Measurements from ENCODE around the gene LILRA6. TPM values are rescaled to one million over a fixed set of nuclear protein-coding genes. Genes with fewer than 3 reads are reported as not detected.

LILRA6 gene
- total RNA-seq, 1 donor from 2014 or later = 36.9 TPM

DNA sequence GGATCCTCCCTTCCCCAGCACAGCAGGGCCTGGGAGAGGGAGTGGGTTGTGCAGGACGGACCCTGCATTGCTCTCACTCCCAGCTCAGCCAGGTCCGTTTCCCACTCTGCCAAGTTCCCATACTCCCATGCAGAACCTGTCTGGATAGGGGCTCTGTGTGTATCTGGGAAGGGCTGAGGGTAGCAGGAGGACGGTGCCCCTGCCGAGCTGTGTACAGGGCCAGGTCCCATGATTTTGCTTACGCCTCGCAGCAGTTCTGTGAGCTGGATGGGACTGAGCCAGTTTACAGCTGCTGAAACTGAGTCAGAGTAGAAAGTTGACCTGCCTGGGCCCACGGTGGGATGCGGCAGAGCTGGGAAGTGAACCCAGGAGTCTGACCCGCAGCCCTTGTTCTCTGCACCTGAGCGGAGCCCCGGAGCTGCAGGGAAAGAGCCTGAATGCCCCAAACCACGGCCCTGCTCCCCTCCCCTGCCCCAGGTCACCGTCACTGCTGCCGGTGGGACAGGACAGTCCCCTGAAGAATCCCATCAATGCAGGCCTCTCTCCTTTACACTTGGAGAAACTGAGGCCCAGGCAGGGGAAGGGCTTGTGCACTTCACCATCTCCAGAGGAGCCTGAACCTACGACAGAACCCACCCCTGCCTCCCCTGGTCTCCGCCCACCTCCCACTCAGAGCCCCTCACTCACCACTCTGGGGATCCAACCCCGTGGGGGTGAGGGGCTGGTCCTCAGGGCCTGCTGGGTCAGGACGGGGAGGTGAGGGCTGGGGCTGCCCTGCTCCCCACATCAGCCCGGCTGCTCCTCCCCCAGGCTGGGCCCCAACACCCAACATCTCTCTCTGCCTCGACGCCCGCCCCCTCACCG, 11.0 kb upstream of the LILRA6 start:
- Histone ChIP-seq H3K27ac (no peak overlapping the region), H3K4me3 (no peak overlapping the region), H3K27me3 (ENCODE audit: low read depth) (peaks cover 36% of the 10 kb centered on the region), H3K9me3 (no peaks in the 10 kb centered on the region), H3K36me3 (no peaks in the 10 kb centered on the region), H3K4me1 (no peaks in the 10 kb centered on the region)
- DNase-seq (no peak), ATAC-seq (no peak)
- TF ChIP-seq, protein P1, sequence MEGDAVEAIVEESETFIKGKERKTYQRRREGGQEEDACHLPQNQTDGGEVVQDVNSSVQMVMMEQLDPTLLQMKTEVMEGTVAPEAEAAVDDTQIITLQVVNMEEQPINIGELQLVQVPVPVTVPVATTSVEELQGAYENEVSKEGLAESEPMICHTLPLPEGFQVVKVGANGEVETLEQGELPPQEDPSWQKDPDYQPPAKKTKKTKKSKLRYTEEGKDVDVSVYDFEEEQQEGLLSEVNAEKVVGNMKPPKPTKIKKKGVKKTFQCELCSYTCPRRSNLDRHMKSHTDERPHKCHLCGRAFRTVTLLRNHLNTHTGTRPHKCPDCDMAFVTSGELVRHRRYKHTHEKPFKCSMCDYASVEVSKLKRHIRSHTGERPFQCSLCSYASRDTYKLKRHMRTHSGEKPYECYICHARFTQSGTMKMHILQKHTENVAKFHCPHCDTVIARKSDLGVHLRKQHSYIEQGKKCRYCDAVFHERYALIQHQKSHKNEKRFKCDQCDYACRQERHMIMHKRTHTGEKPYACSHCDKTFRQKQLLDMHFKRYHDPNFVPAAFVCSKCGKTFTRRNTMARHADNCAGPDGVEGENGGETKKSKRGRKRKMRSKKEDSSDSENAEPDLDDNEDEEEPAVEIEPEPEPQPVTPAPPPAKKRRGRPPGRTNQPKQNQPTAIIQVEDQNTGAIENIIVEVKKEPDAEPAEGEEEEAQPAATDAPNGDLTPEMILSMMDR (IDR thresholded peaks at IDR 0.05) = no peak
- intact Hi-C loops (cut with DNase I) = no loop called here

DNA sequence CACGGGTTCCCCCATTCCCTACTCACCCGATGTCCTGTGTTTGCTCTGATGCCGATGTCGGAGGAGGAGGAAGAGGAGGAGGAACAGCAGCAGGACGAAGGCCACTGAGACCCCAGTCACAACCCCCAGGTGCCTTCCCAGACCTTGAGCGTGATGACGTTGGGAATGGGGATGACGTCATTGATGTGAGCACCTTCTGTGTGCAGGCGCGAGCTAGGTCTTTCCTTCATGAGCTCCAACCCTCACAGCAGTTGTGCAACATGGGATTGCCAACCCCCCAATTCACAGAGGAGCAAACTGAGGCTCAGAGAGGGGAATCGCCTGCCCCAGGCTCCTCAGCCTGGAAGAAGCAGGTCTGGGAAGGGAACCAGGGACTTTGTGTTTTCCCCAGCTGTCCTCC, 10.3 kb upstream of the LILRA6 start:
- no peaks in the 10 kb centered on the region for H3K4me1 ChIP-seq
- DNase-seq (no peak), ATAC-seq (no peak)
- H3K4me3 ChIP-seq = no peak overlapping the region
- H3K9me3 ChIP-seq = no peaks in the 10 kb centered on the region
- intact Hi-C loops (cut with DNase I) = no loop called here
- peaks cover 36% of the 10 kb centered on the region for H3K27me3 ChIP-seq (ENCODE audit: low read depth)
- TF ChIP-seq, protein P1 (IDR thresholded peaks at IDR 0.05) = no peak
- H3K36me3 ChIP-seq = no peaks in the 10 kb centered on the region
- H3K27ac ChIP-seq = no peak overlapping the region

DNA sequence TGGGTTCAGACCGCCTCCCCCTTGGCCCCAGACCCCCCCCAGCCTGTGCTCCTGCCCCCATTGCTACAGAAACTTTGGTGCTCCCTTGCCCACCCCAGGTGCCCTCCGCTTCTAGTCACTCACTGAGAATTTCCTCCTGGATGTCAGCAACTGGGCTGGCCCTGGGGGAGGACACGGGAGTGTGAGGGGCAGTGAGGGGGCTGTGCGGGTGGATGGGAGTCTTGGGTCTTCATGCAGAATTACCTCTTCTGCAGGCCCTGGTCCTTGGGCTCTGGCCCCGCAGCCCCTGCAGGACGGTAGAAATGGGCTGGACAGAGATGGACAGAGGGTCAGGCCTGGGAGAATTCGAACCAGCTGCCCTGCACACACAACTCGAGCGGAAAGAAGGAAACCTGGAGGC, 9.7 kb upstream of the LILRA6 start:
- no peak for DNase-seq
- intact Hi-C loops (cut with DNase I) = no loop called here
- no peak overlapping the region for H3K27ac ChIP-seq
- TF ChIP-seq, protein P1 (IDR thresholded peaks at IDR 0.05) = no peak
- H3K27me3 ChIP-seq (ENCODE audit: low read depth) = peaks cover 34% of the 10 kb centered on the region
- no peaks in the 10 kb centered on the region for H3K9me3 ChIP-seq
- H3K36me3 ChIP-seq = no peaks in the 10 kb centered on the region
- H3K4me3 ChIP-seq = no peak overlapping the region
- peaks cover 4% of the 10 kb centered on the region for H3K4me1 ChIP-seq
- ATAC-seq = no peak

DNA sequence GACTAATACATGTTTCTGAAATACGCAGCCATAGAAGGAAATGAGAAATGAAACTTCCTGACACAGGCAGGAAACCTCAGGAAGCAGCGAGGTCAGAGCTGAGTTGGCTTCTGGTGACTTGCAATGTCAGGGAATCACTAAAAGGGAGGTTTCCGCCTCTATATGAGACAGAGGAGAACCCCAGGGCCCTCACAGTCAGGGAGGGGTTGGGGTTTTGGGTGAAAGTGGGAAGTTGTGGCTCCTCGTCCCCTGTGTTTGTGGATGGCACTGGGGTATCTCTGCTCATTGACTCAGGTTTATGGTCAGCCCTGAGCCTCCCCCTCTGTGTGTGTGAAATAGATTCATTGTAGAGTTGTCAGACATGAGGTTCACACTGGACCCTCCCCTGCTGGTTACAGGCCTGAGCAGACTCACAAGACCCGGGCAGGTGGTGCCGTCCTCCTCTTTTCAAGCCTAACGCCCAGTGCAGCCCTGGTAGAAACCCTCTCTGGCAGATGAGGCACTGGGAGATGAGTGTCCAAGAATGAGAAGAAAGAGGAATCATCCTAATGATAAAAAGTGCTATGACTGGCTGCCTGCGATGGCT, 5.5 kb upstream of the LILRA6 start:
- peaks cover 10% of the 10 kb centered on the region for H3K27me3 ChIP-seq (ENCODE audit: low read depth)
- TF ChIP-seq, protein P1 (IDR thresholded peaks at IDR 0.05) = no peak
- no peaks in the 10 kb centered on the region for H3K36me3 ChIP-seq
- DNase-seq (peak; percentile 62), ATAC-seq (peak; percentile 82 to 87)
- no peak overlapping the region for H3K27ac ChIP-seq
- H3K4me1 ChIP-seq = peaks cover 7% of the 10 kb centered on the region
- no peaks in the 10 kb centered on the region for H3K9me3 ChIP-seq
- no peak overlapping the region for H3K4me3 ChIP-seq
- intact Hi-C loops (cut with DNase I) = no loop called here

DNA sequence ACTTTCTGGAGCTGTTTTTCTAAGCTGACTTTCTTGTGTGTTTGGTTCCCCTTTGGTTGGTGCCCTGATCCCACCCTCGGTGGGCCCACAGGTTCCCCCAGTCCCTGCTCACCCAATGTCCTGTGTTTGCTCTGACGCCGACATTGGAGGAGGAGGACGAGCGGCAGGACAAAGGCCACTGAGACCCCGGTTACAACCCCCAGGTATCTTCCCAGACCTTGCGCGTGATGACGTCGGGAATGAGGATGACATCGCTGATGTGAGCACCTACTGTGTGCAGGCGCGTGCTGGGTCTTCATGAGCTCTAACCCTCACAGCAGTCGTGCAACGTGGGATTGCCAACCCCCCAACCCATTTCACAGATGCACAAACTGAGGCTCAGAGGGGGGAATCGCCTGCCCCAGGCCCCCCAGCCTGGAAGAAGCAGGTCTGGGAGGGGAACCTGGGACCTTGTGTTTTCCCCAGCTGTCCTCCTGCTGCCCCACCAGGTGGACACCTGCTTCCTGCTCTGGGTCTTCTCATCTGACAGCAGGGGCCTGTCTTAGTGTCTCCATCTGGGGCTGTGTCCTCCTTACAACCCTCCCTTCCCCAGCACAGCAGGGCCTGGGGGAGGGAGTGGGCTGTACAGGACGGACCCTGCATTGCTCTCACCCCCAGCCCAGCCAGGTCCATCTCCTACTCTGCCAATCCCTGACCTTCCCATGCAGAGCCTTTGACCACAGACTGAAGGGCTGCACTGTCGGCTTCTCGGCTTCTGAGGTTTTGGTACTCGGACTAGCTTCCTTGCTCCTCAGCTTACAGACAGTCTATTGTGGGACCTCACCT, 4.7 kb upstream of the LILRA6 start:
- DNase-seq = no peak
- H3K27ac ChIP-seq = peak overlapping the region; percentile 36
- intact Hi-C loops (cut with DNase I) = no loop called here
- peak; percentile 14 to 42 for ATAC-seq
- H3K9me3 ChIP-seq = no peaks in the 10 kb centered on the region
- peak overlapping the region; percentile 6 for H3K4me3 ChIP-seq
- H3K27me3 ChIP-seq (ENCODE audit: low read depth) = peaks cover 2% of the 10 kb centered on the region
- no peaks in the 10 kb centered on the region for H3K36me3 ChIP-seq
- TF ChIP-seq, protein P1 (IDR thresholded peaks at IDR 0.05) = no peak
- peaks cover 7% of the 10 kb centered on the region for H3K4me1 ChIP-seq
